NCI-H2227 (cell line): ENCODE results near the gene HCAR3.
"Not testable (repeated sequence)": the region's sequence is repeated elsewhere in the genome, so short reads cannot be mapped to it uniquely, and the experiment has no call there.

Experiments
- DNase-seq: peaks from one replicate; lab custom pipeline; 2025; ENCODE audit not compliant: unreplicated experiment; lab: John Stamatoyannopoulos, UW

Gene HCAR3

DNA sequence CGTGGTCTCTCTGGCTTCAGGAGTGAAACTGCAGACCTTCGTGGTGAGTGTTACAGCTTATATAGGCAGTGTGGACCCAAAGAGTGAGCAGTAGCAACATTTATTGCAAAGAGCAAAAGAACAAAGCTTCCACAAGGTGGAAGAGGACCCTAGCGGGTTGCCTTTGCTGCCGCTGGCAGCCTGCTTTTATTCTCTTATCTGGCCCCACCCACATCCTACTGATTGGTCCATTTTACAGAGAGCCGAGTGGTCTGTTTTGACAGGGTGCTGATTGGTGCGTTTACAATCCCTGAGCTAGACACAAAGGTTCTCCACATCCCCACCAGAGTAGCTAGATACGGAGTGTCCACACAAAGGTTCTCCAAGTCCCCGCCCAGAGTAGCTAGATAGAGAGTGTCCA, 40.6 kb downstream of the HCAR3 start:
- not testable (repeated sequence) for DNase-seq

DNA sequence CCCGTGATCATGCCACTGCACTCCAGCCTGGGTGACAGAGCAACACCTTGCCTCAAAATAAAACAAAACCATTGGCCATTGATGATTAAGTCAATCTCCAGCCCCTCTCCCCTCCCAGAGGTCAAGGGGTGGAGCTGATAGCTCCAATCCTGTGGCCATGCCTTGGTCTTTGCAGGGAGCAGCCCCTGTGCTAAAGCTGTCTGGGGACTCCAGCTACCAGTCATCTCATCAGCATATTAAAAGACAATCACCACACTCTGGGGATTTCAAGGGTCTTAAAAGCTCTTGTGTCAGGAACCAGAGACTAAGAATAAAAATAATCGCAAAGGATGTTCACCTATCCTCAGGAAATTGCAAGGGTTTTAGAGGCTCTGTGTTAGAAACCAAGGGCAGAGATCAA, 44.1 kb downstream of the HCAR3 start:
- DNase-seq, result no peak

DNA sequence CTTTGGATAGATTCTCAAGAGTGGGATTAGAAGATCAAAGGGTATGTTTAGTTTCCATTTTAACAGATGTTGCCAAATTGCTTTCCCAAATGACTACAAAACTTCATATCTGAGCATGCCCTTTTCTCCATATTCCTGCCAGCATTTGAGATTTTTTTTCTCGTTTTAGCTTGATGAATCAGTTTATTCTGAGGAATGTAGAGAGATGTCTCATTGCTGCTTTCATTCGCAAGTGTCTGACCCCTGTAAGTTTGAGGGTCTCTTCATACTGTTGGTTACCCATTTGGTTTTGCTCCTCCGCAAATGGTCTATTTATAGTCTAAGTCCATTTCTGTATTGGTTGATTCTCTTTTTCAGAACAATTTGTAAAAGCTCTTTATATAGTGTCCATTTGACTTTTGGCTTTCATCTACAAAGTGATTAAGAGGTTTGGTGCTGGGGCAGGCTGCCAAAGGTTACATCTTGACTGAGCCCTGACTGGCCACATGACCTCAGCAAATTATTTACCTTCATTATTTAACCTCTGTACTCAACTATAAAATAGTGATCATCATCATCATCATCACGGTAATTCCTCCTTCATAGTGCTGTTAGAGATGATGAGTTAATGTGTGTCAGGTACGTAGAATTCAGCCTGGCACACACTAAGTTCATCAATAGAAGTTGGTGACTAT, 47.1 kb downstream of the HCAR3 start:
- no peak for DNase-seq

DNA sequence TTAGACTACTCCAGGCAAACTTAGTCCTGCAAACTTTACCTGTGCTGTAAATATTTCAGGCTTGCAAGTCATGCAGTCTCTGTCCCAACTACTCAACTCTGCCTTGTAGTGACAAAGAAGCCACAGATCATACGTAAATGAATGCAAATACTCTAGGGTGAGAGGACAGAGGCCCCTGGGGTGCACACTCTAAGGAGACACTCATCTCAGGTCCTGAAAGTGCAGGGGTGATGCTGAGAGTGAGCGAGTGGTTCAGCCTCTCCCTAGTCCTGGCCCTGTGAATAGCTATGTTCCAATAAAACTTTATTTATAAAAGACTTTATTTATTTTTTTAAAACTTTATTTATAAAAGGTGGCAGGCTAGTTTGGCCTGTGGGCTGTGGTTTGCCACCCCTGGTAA, 48.3 kb downstream of the HCAR3 start:
- DNase-seq, result no peak

DNA sequence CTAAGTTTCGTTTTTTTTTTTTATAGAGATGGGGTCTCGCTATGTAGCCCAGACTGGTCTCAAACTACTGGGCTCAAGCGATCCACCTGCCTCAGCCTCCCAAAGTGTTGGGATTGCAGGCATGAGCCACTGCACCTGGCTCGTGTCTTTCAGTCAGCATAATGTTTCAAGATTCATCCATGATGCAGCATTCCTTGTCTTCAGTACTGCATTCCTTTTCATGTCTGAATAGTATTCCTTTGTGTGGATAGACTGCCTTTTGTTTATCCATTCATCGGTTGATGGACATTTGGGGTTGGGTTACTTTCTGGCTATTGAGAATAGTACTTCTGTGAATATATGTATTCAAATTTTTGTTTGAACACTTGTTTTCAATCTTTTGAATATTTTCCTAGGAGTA, 50.9 kb downstream of the HCAR3 start:
- DNase-seq, result no peak

DNA sequence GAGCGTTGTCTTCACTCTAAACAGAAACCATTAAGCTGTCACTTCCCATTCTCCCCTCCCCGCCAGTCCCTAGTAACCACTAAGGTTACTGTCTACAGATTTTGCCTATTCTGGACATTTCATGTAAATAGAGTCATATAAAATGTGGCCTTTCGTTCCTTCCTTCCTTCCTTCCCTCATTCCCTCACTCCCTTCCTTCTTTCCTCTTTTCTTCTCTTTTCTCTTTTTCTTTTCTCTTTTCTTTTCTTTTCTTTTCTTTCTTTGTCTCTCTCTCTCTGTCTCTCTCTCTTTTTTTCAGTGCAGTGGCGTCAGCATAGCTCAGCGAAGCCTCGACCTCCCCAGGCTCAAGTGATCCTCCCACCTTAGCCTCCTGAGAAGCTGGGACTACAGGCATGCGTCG, 51.3 kb downstream of the HCAR3 start:
- DNase-seq, result no peak
